ENCODE measurements around the gene PPARA.

DNA sequence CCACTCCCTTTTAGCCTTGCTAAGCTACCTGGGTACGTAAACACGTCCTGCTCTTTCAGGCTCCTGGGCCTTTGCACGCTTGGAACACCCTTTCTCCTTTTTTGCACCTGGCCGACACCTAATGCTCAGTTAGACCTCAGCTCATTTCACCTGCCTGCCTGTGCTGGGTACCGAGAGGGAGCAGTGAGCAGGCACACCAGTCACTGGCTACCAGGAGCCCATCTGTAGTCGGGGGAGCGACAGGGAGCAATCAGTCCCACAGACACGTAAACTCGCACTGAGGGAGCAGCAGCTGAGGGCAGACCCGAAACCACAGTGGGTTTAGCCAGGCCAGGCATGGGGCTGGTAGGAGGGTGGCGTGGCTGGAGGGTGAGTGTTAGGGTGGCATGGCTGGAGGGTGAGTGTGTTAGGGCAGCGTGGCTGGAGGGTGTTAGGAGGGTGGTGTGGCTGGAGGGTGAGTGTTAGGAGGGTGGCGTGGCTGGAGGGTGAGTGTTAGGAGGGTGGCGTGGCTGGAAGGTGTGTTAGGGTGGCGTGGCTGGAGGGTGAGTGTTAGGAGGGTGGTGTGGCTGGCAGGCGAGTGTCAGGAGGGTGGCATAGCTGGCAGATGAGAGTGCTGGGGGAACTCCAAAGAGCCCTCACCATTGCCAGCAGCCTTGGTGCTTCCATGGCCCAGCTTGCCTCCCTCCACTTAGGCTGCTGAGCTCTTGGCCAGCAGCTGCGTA is 140.0 kb downstream of the PPARA start:
- no peak for TF ChIP-seq POLR2A (conservative IDR thresholded peaks at IDR 0.05)
- TF ChIP-seq XRCC3 (IDR thresholded peaks at IDR 0.05): no peak
- TF ChIP-seq NRF1 (conservative IDR thresholded peaks at IDR 0.05 in 1 of 2, IDR thresholded peaks at IDR 0.05 in 1 of 2): no peak
- no peak for TF ChIP-seq TAF1 (IDR thresholded peaks at IDR 0.05; ENCODE audit: control insufficient read depth, extremely low read depth, insufficient read depth, low read length, severe bottlenecking)
- TF ChIP-seq HDAC2 (IDR thresholded peaks at IDR 0.05): no peak

All from K562 (cell line).